Fibroblast of the aortic adventitia (primary cell): Measurements from ENCODE around the gene PLA2G4E. TPM values are rescaled to one million over a fixed set of nuclear protein-coding genes. Genes with fewer than 3 reads are reported as not detected.

Experiments used
- DNase-seq: peaks from one replicate; pipeline ENCODE4 v3.0.0-alpha.2; 2010; ENCODE audit warnings: low read depth
- H3K4me3 ChIP-seq: 2 replicates; pipeline ENCODE4 v1.5.1; 2011; ENCODE audit warnings: low read depth, mild to moderate bottlenecking, control low read depth, low read length, moderate library complexity
- CTCF ChIP-seq: IDR thresholded peaks from 2 replicates; pipeline ENCODE4 v1.5.1; 2011; ENCODE audit warnings: mild to moderate bottlenecking, low read length, control low read depth, inconsistent platforms; ENCODE audit not compliant: insufficient read depth
- total RNA-seq: library from RNA; depleted of rRNA; stranded (reverse); fragments of >200 nt; gene quantifications from 2 replicates; pipeline ENCODE4 v1.2.3, GENCODE V29; 2012; ENCODE audit warnings: low replicate concordance

Gene PLA2G4E
- total RNA-seq, 1 donor: not detected

GRCh38 chr15:42010434-42010833, 10.4 kb downstream of the PLA2G4E start:
- TF ChIP-seq CTCF: no peak
- DNase-seq: no peak
- H3K4me3 ChIP-seq: no peak overlapping the region

GRCh38 chr15:42009474-42009873, 11.4 kb downstream of the PLA2G4E start:
- TF ChIP-seq CTCF: no peak
- no peak for DNase-seq
- H3K4me3 ChIP-seq: no peak overlapping the region

- no peak for TF ChIP-seq CTCF
- no peak overlapping the region for H3K4me3 ChIP-seq
- DNase-seq: no peak
Observed at GRCh38 chr15:42009022-42009421, 11.8 kb downstream of the PLA2G4E start.

- H3K4me3 ChIP-seq: no peak overlapping the region
- DNase-seq: no peak
- TF ChIP-seq CTCF: no peak
Observed at GRCh38 chr15:42007386-42007785, 13.5 kb downstream of the PLA2G4E start.

- no peak overlapping the region for H3K4me3 ChIP-seq
- no peak for TF ChIP-seq CTCF
- no peak for DNase-seq
Observed at GRCh38 chr15:42002333-42002732, 18.5 kb downstream of the PLA2G4E start.

GRCh38 chr15:42001236-42001635, 19.6 kb downstream of the PLA2G4E start:
- no peak for TF ChIP-seq CTCF
- DNase-seq: no peak
- H3K4me3 ChIP-seq: no peak overlapping the region
